GM10266 (cell line): ENCODE results near the gene USO1.

Experiments used
- DNase-seq: peaks from one replicate; pipeline ENCODE4 v3.0.0; 2012; ENCODE audit errors: extremely low spot score
- TF ChIP-seq, protein P1 (sequence below): IDR thresholded peaks from 2 replicates; pipeline ENCODE4 v1.5.1; 2012; ENCODE audit warnings: mild to moderate bottlenecking, low read depth; ENCODE audit not compliant: control insufficient read depth, insufficient read depth; ENCODE audit errors: missing control alignments

The USO1 gene

DNA sequence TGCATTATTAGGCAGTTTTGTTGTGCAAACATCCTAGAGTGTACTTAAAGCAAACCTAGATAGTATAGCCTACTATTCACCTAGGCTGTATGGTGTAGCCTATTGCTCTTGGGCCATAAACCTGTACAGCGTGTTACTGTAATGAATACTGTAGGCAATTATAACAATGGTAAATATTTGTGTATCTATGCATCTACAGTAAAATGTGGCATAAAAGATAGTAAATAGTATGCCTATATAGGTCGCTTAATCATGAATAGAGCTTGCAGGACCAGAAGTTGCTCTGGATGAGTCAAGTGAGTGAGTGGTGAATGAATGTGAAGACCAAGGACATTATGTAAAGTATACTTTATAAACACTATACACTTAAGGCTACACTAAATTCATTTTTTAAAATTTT, 16.6 kb downstream of the USO1 start:
- TF ChIP-seq, protein P1, sequence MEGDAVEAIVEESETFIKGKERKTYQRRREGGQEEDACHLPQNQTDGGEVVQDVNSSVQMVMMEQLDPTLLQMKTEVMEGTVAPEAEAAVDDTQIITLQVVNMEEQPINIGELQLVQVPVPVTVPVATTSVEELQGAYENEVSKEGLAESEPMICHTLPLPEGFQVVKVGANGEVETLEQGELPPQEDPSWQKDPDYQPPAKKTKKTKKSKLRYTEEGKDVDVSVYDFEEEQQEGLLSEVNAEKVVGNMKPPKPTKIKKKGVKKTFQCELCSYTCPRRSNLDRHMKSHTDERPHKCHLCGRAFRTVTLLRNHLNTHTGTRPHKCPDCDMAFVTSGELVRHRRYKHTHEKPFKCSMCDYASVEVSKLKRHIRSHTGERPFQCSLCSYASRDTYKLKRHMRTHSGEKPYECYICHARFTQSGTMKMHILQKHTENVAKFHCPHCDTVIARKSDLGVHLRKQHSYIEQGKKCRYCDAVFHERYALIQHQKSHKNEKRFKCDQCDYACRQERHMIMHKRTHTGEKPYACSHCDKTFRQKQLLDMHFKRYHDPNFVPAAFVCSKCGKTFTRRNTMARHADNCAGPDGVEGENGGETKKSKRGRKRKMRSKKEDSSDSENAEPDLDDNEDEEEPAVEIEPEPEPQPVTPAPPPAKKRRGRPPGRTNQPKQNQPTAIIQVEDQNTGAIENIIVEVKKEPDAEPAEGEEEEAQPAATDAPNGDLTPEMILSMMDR = no peak
- no peak for DNase-seq

DNA sequence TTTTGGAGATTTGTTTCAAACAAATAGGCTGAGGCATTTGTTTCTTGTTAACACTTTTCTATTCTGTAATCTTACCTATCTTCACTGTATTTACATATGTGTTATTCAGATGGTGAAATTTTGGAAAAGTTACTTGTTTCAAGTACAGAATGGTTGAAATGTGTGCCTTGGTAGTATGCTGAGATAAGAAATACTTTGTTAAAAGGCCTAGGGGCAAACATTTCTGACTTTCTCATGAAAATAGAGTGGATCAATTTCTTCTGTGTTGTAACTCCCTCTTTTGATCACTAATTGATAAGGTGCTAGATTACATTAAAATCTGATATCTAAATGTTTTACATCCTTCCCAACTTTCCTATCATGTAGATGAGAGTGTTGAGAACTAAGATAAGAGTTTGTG, 18.1 kb downstream of the USO1 start:
- no peak for DNase-seq
- TF ChIP-seq, protein P1 = no peak

DNA sequence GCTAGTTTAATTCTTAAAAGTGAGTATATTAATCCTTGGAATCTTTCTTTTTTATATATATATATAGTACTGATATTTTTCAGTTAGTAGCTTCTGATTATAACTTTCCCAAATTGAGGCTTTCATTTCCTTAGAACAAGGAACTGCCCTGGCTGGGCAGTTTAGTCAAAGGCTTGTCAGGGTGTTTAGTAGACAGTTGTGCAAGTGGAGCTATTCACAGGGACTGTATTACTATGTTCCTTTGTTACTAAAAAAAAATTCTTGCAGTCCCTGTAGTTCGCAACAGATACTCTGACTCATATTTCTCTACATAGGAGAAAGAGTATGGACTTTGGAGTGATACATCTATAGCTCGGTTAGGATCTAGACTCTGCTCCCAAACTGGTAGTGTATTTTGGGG, 20.8 kb downstream of the USO1 start:
- DNase-seq = no peak
- TF ChIP-seq, protein P1 = no peak

DNA sequence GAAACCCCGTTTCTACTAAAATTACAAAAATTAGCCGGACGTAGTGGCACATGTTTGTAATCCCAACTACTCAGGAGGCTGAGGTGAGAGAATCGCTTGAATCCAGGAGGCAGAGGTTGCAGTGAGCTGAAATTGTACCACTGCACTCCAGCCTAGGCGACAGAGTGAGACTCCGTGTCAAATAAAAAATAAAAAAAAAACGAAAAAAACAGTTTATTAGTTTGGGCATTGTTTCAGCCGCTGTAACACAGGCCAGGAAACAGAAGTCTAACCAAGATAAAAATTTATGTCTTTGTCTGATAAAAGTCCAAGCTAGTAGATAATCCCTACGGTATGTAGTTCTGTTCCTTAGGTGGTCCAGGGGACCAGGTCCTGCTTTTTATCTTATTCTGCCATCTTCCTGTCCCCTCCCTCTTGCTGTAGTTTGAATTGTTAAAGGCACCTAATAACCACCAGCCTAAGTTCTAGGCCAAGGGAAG, 21.4 kb downstream of the USO1 start:
- no peak for DNase-seq
- TF ChIP-seq, protein P1 = no peak

DNA sequence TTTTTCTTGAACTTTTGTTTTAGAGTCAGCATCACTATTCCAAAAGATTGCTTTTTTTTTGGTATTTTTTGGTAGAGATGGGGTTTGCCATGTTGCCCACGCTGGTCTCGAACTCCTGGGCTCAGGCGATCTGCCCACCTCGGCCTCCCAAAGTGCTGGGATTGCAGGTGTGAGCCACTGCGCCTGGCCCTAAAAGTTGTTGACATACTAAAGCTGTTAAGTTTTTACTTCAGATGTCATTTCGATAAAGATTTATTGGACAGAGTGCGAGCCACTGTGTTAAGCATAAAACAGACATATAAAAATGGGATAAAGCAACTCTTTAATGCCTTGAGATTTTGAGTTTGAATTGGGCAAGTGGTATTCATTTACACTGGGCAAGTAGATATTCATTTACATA, 28.3 kb downstream of the USO1 start:
- TF ChIP-seq, protein P1 = no peak
- DNase-seq = no peak

DNA sequence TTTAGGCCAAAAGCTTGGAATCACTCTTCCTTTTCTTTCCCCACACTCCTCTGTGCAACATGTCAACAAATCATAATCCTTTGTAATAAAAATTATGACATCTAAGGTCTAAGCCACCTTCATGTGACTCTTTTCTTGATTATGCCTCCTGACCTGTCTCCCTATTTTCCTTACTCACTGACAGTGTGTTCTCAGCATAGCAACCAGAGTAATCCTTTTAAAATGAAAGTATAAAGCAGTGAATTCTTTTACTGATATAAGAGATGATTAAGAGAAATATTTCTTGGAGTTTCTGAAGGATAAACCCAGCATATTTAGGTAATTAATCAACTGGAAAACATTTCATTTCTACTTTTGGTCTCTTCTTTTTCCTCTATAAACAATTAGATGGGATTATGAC, 44.7 kb downstream of the USO1 start:
- TF ChIP-seq, protein P1 = no peak
- no peak for DNase-seq

DNA sequence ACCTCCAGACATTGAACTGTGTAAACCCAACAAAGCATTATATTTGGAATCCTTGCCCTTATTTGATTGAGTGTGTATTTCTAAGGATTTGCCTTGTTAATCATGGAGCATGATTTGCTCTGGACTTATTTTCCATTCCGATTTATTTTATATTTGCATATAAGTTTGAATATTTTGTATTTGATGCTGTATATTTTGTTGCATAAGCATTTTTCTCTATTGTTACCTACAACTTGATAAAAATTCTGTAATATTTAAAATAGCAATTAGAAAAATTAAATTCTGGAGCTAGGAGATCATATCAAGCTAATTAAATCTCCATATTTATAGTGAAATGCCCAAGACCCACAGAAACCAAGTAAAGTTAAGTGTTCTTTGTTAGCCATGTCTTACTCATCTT, 47.2 kb downstream of the USO1 start:
- DNase-seq = no peak

More for the DNA sequence above, 47.2 kb downstream of the USO1 start:
- TF ChIP-seq, protein P1 = no peak
